ENCODE results near the gene RPLP2.
A peak's percentile ranks its signal among the peaks of the same experiment; 100 is the strongest.

The RPLP2 gene

GRCh38 chr11:856397-856796, 46.6 kb downstream of the RPLP2 start:
- Histone ChIP-seq H3K27me3 (ENCODE audit: insufficient read depth, poor library complexity, severe bottlenecking) (no peaks in the 10 kb centered on the region), H3K4me3 (replicated peaks; ENCODE audit: insufficient read depth, low read length) (no peak overlapping the region), H3K27ac (replicated peaks) (no peak overlapping the region)
- DNase-seq (ENCODE audit: low read depth in 1 of 2, low spot score in 1 of 2) = no peak
- TF ChIP-seq, protein P1, sequence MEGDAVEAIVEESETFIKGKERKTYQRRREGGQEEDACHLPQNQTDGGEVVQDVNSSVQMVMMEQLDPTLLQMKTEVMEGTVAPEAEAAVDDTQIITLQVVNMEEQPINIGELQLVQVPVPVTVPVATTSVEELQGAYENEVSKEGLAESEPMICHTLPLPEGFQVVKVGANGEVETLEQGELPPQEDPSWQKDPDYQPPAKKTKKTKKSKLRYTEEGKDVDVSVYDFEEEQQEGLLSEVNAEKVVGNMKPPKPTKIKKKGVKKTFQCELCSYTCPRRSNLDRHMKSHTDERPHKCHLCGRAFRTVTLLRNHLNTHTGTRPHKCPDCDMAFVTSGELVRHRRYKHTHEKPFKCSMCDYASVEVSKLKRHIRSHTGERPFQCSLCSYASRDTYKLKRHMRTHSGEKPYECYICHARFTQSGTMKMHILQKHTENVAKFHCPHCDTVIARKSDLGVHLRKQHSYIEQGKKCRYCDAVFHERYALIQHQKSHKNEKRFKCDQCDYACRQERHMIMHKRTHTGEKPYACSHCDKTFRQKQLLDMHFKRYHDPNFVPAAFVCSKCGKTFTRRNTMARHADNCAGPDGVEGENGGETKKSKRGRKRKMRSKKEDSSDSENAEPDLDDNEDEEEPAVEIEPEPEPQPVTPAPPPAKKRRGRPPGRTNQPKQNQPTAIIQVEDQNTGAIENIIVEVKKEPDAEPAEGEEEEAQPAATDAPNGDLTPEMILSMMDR (IDR thresholded peaks at IDR 0.05; ENCODE audit: insufficient read depth, low read length) = no peak
- TF ChIP-seq, protein P2, sequence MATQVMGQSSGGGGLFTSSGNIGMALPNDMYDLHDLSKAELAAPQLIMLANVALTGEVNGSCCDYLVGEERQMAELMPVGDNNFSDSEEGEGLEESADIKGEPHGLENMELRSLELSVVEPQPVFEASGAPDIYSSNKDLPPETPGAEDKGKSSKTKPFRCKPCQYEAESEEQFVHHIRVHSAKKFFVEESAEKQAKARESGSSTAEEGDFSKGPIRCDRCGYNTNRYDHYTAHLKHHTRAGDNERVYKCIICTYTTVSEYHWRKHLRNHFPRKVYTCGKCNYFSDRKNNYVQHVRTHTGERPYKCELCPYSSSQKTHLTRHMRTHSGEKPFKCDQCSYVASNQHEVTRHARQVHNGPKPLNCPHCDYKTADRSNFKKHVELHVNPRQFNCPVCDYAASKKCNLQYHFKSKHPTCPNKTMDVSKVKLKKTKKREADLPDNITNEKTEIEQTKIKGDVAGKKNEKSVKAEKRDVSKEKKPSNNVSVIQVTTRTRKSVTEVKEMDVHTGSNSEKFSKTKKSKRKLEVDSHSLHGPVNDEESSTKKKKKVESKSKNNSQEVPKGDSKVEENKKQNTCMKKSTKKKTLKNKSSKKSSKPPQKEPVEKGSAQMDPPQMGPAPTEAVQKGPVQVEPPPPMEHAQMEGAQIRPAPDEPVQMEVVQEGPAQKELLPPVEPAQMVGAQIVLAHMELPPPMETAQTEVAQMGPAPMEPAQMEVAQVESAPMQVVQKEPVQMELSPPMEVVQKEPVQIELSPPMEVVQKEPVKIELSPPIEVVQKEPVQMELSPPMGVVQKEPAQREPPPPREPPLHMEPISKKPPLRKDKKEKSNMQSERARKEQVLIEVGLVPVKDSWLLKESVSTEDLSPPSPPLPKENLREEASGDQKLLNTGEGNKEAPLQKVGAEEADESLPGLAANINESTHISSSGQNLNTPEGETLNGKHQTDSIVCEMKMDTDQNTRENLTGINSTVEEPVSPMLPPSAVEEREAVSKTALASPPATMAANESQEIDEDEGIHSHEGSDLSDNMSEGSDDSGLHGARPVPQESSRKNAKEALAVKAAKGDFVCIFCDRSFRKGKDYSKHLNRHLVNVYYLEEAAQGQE (IDR thresholded peaks at IDR 0.05; ENCODE audit: insufficient replicate concordance, low read depth) = no peak
- TF ChIP-seq POLR2AphosphoS5 (IDR thresholded peaks at IDR 0.05; ENCODE audit: low read depth) = no peak
- TF ChIP-seq SPI1 (IDR thresholded peaks at IDR 0.05; ENCODE audit: borderline replicate concordance, low read depth) = no peak
- no peak for TF ChIP-seq GABPA (IDR thresholded peaks at IDR 0.05; ENCODE audit: low read depth)

DNA sequence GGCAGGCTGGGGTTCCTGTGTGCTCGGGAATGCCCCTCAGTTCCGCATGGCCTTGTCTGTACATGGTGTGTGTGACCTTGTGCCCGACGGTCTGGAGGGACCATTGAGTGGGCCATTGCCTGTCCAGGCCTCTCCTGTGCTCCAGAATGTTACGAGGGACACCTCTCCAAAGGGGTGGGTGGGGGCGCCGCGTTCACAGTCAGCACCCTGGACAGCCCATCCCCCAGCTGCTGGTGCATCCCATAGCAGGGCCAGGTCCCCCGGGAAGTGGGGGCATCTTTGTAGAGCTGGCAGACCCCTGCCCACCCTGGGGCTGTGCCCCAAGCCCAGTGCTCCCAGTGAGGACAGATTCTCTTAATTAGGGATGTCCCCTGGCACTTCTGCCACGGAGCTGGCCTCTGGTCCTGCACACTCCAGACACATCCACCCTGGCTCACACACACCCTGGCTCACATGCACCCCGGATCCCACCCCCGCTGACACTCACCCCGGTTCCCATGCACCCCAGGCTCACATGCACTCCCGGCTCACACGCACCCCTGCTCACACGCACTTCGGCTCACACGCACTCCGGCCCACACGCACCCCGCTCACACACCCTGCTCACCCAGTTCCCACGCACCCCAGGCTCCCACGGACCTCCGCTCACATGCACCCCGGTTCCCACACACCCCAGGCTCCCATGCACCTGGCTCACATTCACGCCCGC, 48.4 kb downstream of the RPLP2 start:
- H3K27me3 ChIP-seq (ENCODE audit: insufficient read depth, poor library complexity, severe bottlenecking) = peaks cover 2% of the 10 kb centered on the region
- no peak for TF ChIP-seq SPI1 (IDR thresholded peaks at IDR 0.05; ENCODE audit: borderline replicate concordance, low read depth)
- TF ChIP-seq, protein P2 (IDR thresholded peaks at IDR 0.05; ENCODE audit: insufficient replicate concordance, low read depth) = peak; percentile 73

GRCh38 chr11:858762-859339, 49.1 kb downstream of the RPLP2 start:
- TF ChIP-seq GABPA (IDR thresholded peaks at IDR 0.05; ENCODE audit: low read depth) = no peak
- TF ChIP-seq, protein P1 (IDR thresholded peaks at IDR 0.05; ENCODE audit: insufficient read depth, low read length) = no peak
- TF ChIP-seq, protein P2 (IDR thresholded peaks at IDR 0.05; ENCODE audit: insufficient replicate concordance, low read depth) = no peak
- TF ChIP-seq POLR2AphosphoS5 (IDR thresholded peaks at IDR 0.05; ENCODE audit: low read depth) = no peak
- TF ChIP-seq SPI1 (IDR thresholded peaks at IDR 0.05; ENCODE audit: borderline replicate concordance, low read depth) = no peak
- no peak for DNase-seq (ENCODE audit: low read depth in 1 of 2, low spot score in 1 of 2)
- Histone ChIP-seq H3K27ac (replicated peaks) (no peak overlapping the region), H3K4me3 (replicated peaks; ENCODE audit: insufficient read depth, low read length) (no peak overlapping the region), H3K27me3 (ENCODE audit: insufficient read depth, poor library complexity, severe bottlenecking) (peaks cover 2% of the 10 kb centered on the region)

More for the DNA sequence above, 48.4 kb downstream of the RPLP2 start:
- no peak overlapping the region for H3K4me3 ChIP-seq (replicated peaks; ENCODE audit: insufficient read depth, low read length)
- H3K27ac ChIP-seq (replicated peaks) = no peak overlapping the region
- no peak for DNase-seq (ENCODE audit: low read depth in 1 of 2, low spot score in 1 of 2)

Data from HL-60 (cell line).